ENCODE data around the gene SFTPB.

DNA sequence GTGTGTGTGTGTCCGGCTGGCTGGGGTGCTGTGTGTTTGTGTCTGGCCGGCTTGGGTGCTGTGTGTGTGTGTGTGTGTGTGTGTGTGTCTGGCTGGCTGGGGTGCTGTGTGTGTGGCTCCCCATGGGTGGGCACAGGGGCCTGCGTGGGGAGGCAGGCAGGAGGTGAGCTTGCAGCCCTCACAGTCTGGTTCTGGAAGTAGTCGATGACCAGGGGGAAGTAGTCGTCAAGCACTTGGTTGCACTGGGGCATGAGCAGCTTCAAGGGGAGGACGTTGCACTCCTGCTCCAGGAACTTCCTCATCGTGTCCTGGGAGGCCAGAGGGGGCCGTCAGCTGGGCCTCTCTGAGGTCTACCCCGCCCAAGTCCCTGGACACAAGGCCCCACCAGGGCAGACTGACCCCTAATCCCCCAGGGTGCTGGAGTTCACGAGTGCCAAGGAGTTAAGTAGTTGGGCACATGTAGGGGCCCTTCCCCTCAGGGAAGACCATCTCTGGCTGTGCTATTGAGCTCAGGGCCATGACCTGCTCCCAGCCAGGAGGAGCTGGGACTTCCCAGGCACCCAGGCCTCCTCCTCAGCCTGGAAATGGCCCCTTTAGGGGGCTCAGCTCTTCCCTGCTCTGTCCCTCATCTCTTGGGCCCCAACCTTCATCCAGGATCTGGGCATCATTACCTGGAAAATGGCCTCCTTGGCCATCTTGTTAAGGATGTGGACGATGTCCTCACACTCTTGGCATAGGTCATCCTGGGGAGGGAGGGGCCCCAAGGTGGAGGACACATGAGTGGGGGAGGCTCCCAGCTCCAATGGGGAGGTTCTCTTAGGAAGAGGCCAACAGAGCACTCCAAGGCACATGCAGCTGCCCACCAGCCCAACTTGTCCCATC is 1.3 kb downstream of the SFTPB start:
- TF ChIP-seq, protein P1, sequence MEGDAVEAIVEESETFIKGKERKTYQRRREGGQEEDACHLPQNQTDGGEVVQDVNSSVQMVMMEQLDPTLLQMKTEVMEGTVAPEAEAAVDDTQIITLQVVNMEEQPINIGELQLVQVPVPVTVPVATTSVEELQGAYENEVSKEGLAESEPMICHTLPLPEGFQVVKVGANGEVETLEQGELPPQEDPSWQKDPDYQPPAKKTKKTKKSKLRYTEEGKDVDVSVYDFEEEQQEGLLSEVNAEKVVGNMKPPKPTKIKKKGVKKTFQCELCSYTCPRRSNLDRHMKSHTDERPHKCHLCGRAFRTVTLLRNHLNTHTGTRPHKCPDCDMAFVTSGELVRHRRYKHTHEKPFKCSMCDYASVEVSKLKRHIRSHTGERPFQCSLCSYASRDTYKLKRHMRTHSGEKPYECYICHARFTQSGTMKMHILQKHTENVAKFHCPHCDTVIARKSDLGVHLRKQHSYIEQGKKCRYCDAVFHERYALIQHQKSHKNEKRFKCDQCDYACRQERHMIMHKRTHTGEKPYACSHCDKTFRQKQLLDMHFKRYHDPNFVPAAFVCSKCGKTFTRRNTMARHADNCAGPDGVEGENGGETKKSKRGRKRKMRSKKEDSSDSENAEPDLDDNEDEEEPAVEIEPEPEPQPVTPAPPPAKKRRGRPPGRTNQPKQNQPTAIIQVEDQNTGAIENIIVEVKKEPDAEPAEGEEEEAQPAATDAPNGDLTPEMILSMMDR (IDR thresholded peaks at IDR 0.05), result no peak
- TF ChIP-seq, protein P2, sequence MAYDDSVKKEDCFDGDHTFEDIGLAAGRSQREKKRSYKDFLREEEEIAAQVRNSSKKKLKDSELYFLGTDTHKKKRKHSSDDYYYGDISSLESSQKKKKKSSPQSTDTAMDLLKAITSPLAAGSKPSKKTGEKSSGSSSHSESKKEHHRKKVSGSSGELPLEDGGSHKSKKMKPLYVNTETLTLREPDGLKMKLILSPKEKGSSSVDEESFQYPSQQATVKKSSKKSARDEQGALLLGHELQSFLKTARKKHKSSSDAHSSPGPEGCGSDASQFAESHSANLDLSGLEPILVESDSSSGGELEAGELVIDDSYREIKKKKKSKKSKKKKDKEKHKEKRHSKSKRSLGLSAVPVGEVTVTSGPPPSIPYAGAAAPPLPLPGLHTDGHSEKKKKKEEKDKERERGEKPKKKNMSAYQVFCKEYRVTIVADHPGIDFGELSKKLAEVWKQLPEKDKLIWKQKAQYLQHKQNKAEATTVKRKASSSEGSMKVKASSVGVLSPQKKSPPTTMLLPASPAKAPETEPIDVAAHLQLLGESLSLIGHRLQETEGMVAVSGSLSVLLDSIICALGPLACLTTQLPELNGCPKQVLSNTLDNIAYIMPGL (CRISPR knock-in tag; IDR thresholded peaks at IDR 0.05), result no peak
- TF ChIP-seq, protein P3, sequence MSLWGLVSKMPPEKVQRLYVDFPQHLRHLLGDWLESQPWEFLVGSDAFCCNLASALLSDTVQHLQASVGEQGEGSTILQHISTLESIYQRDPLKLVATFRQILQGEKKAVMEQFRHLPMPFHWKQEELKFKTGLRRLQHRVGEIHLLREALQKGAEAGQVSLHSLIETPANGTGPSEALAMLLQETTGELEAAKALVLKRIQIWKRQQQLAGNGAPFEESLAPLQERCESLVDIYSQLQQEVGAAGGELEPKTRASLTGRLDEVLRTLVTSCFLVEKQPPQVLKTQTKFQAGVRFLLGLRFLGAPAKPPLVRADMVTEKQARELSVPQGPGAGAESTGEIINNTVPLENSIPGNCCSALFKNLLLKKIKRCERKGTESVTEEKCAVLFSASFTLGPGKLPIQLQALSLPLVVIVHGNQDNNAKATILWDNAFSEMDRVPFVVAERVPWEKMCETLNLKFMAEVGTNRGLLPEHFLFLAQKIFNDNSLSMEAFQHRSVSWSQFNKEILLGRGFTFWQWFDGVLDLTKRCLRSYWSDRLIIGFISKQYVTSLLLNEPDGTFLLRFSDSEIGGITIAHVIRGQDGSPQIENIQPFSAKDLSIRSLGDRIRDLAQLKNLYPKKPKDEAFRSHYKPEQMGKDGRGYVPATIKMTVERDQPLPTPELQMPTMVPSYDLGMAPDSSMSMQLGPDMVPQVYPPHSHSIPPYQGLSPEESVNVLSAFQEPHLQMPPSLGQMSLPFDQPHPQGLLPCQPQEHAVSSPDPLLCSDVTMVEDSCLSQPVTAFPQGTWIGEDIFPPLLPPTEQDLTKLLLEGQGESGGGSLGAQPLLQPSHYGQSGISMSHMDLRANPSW (CRISPR knock-in tag; conservative IDR thresholded peaks at IDR 0.05; ENCODE audit: low read depth), result no peak
- TF ChIP-seq ARID4B (CRISPR knock-in tag; IDR thresholded peaks at IDR 0.05; ENCODE audit: borderline replicate concordance), result no peak
- TF ChIP-seq IRF2 (CRISPR knock-in tag; IDR thresholded peaks at IDR 0.05; ENCODE audit: borderline replicate concordance, low read depth), result no peak
